ENCODE measurements around the gene SSR1. TPM values are rescaled to one million over a fixed set of nuclear protein-coding genes. Genes with fewer than 3 reads are reported as not detected.

Gene SSR1
- total RNA-seq, 2 experiments from 2014 or later, result 31.6 to 138 TPM

DNA sequence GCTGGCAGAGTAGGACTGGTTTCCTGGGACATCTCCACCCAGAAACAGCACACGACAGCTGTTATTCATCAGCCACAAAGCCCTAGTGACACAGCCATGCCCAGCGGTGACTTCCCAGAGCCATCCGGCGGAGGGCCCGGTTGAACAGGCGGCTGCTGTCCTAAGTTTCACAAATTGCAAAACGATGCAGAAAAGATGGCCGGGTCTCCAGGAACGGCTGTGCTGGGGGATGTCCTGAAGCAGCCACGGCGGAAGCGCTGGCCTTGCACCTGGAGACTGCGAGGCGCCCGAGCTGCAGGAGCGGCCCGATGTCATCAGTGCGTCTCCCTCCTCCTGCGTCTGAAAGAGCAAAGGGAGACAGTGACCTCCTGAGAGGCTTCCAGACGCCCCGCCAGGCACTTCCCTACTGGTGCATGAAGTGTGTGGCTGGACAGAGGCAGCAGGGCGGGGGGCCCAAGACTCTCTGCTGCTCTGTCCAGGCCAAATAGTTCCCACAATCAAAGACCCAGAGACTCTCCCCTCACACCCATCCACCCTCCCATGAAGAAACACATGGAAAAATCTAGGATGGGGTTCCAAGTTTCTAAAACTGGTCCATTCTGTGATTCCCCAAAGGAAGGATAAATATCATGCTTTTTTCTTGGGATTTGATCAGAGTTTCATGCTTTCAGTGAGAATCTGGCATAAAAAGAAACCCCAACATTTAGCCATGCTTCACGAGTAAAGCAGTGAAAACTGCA lies 44.0 kb downstream of the SSR1 start:
- H3K4me1 ChIP-seq (ENCODE audit: insufficient read depth, low read length, poor library complexity, severe bottlenecking), result no peaks in the 10 kb centered on the region
- no peaks in the 10 kb centered on the region for H3K36me3 ChIP-seq (ENCODE audit: insufficient read depth, low read length)
- H3K4me3 ChIP-seq (ENCODE audit: low read depth, low read length, poor library complexity, severe bottlenecking), result no peak overlapping the region
- H2AFZ ChIP-seq (ENCODE audit: low read length), result no peak overlapping the region
- no peak for TF ChIP-seq EZH2phosphoT487 (IDR thresholded peaks at IDR 0.05; ENCODE audit: borderline replicate concordance, low read depth, low read length)
- TF ChIP-seq, protein P1, sequence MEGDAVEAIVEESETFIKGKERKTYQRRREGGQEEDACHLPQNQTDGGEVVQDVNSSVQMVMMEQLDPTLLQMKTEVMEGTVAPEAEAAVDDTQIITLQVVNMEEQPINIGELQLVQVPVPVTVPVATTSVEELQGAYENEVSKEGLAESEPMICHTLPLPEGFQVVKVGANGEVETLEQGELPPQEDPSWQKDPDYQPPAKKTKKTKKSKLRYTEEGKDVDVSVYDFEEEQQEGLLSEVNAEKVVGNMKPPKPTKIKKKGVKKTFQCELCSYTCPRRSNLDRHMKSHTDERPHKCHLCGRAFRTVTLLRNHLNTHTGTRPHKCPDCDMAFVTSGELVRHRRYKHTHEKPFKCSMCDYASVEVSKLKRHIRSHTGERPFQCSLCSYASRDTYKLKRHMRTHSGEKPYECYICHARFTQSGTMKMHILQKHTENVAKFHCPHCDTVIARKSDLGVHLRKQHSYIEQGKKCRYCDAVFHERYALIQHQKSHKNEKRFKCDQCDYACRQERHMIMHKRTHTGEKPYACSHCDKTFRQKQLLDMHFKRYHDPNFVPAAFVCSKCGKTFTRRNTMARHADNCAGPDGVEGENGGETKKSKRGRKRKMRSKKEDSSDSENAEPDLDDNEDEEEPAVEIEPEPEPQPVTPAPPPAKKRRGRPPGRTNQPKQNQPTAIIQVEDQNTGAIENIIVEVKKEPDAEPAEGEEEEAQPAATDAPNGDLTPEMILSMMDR (conservative IDR thresholded peaks at IDR 0.05; ENCODE audit: low read length), result no peak
- no TSS peak for BruUV-seq (replicated peaks)
- ChIA-PET CTCF (ENCODE audit: unreplicated experiment) (no interaction called here), POLR2A (no interaction called here)
- intact Hi-C loops (cut with micrococcal nuclease; ENCODE audit: unreplicated experiment), result no loop called here
- H3K27ac ChIP-seq (ENCODE audit: low read depth, low read length, poor library complexity, severe bottlenecking), result no peak overlapping the region
- no peaks in the 10 kb centered on the region for H4K20me1 ChIP-seq (ENCODE audit: insufficient read depth, low read length)
- DNase-seq (ENCODE audit: low spot score), result no peak
- H3K4me2 ChIP-seq (ENCODE audit: low read length), result no peak overlapping the region
- no peaks in the 10 kb centered on the region for H3K79me2 ChIP-seq (ENCODE audit: insufficient read depth, low read depth, low read length)
- H3K9me3 ChIP-seq (ENCODE audit: low read length), result no peaks in the 10 kb centered on the region
- H3K9me2 ChIP-seq (ENCODE audit: insufficient read depth, low read length), result no peaks in the 10 kb centered on the region

DNA sequence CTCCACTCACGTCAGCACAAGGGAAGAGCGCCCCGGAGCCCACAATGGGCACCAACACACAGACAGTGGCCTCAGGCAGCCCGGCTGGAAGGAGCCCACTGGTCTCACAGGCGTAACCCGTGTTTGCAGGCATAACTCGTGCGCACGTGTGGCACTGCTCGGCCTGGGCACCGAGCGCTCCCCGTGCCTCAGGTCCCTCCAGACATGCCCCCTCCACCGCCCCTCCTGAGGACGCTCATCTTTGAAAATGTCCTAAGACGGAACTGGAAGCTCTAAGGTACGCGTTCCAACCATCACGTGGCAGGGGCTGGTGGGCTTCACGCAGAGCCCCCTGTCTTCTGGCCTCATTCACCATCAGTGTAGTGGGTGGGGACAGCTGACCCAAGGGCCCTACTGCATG lies 44.6 kb downstream of the SSR1 start:
- Histone ChIP-seq H3K79me2 (ENCODE audit: insufficient read depth, low read depth, low read length) (no peaks in the 10 kb centered on the region), H3K9me2 (ENCODE audit: insufficient read depth, low read length) (no peaks in the 10 kb centered on the region), H3K4me2 (ENCODE audit: low read length) (no peak overlapping the region), H4K20me1 (ENCODE audit: insufficient read depth, low read length) (no peaks in the 10 kb centered on the region), H2AFZ (ENCODE audit: low read length) (no peak overlapping the region), H3K27ac (ENCODE audit: low read depth, low read length, poor library complexity, severe bottlenecking) (no peak overlapping the region), H3K4me1 (ENCODE audit: insufficient read depth, low read length, poor library complexity, severe bottlenecking) (no peaks in the 10 kb centered on the region), H3K36me3 (ENCODE audit: insufficient read depth, low read length) (no peaks in the 10 kb centered on the region), H3K4me3 (ENCODE audit: low read depth, low read length, poor library complexity, severe bottlenecking) (no peak overlapping the region), H3K9me3 (ENCODE audit: low read length) (no peaks in the 10 kb centered on the region)
- no TSS peak for BruUV-seq (replicated peaks)
- intact Hi-C loops (cut with micrococcal nuclease; ENCODE audit: unreplicated experiment), result no loop called here
- DNase-seq (ENCODE audit: low spot score), result no peak
- no peak for TF ChIP-seq EZH2phosphoT487 (IDR thresholded peaks at IDR 0.05; ENCODE audit: borderline replicate concordance, low read depth, low read length)
- TF ChIP-seq, protein P1 (conservative IDR thresholded peaks at IDR 0.05; ENCODE audit: low read length), result no peak
- POLR2A ChIA-PET, result no interaction called here
- CTCF ChIA-PET (ENCODE audit: unreplicated experiment), result no interaction called here

DNA sequence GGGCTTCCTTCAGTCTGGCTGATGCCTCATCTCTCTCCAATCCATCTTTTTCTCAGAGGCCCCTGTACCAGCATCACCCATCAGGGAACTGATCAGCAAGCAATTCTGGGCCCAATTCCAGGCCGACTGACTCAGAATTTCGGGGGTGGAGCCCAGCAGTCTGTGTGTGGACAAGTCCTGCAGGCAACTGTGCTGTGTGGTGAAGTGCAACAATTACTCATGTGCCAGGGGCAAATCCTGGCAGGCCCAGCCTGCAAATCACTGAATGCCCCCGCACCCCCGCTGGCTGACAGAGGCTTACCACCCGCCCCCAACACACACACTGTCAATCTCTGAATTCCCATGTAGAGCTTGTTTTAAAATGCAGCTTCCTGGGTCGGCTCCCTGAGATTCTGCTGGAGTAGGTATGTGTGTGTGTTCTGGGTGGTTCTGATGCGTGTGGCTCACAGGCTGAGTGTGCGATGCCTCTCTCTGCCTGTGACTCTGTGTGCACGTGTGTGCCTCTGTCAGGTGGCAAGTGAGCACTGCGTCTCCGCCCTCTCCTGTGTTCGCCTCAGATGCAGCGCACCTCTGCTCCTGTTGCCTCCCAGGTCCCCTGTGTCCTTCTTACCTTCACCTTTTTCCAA lies 45.4 kb downstream of the SSR1 start:
- Histone ChIP-seq H3K36me3 (ENCODE audit: insufficient read depth, low read length) (no peaks in the 10 kb centered on the region), H3K4me3 (ENCODE audit: low read depth, low read length, poor library complexity, severe bottlenecking) (no peak overlapping the region), H2AFZ (ENCODE audit: low read length) (no peak overlapping the region), H3K4me1 (ENCODE audit: insufficient read depth, low read length, poor library complexity, severe bottlenecking) (no peaks in the 10 kb centered on the region), H4K20me1 (ENCODE audit: insufficient read depth, low read length) (no peaks in the 10 kb centered on the region), H3K4me2 (ENCODE audit: low read length) (no peak overlapping the region), H3K79me2 (ENCODE audit: insufficient read depth, low read depth, low read length) (no peaks in the 10 kb centered on the region), H3K9me2 (ENCODE audit: insufficient read depth, low read length) (no peaks in the 10 kb centered on the region), H3K27ac (ENCODE audit: low read depth, low read length, poor library complexity, severe bottlenecking) (no peak overlapping the region), H3K9me3 (ENCODE audit: low read length) (no peaks in the 10 kb centered on the region)
- CTCF ChIA-PET (ENCODE audit: unreplicated experiment), result no interaction called here
- TF ChIP-seq EZH2phosphoT487 (IDR thresholded peaks at IDR 0.05; ENCODE audit: borderline replicate concordance, low read depth, low read length), result no peak
- intact Hi-C loops (cut with micrococcal nuclease; ENCODE audit: unreplicated experiment), result no loop called here
- DNase-seq (ENCODE audit: low spot score), result no peak
- POLR2A ChIA-PET, result no interaction called here
- no TSS peak for BruUV-seq (replicated peaks)

Measured in OCI-LY7 (cell line).